Measurements from ENCODE around the gene WWOX.

DNA sequence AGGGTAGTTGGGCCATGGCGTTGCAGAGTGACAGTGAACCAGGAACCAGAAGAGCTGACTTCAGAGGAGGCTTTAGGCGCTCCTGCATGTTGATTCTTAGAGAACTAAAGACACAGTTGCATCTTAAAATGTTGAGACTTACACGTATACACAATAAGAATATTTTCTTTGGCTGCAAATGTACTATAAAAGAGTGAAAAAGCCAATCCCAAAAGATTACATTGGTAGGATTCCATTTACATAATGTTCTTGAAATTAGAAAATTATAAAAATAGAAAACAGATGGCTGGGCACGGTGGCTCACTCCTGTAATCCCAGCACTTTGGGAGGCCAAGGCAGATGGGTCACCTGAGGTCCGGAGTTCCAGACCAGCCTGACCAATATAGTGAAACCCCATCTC lies 738.8 kb downstream of the WWOX start:
- TF ChIP-seq POLR2A (IDR thresholded peaks at IDR 0.05; ENCODE audit: low read length) (no peak), GATA1 (IDR thresholded peaks at IDR 0.05; ENCODE audit: low read depth, low read length) (no peak)
